GM06990 (cell line): ENCODE data around the gene ECD.

Experiments used
- DNase-seq: peaks from one replicate; pipeline ENCODE4 v3.0.0-alpha.2; 2011; ENCODE audit not compliant: insufficient read length; ENCODE audit errors: extremely low read depth
- H3K27me3 ChIP-seq: replicated peaks from 2 replicates; pipeline ENCODE4 v1.6.0; 2011; ENCODE audit warnings: low read length; ENCODE audit not compliant: control insufficient read depth, insufficient read depth
- H3K36me3 ChIP-seq: 2 replicates; pipeline ENCODE4 v1.5.1; 2011; ENCODE audit warnings: low read length; ENCODE audit not compliant: control insufficient read depth, insufficient read depth
- H3K4me3 ChIP-seq: replicated peaks from 2 replicates; pipeline ENCODE4 v1.5.1; 2011; ENCODE audit warnings: low read depth, mild to moderate bottlenecking, control low read depth, low read length
- TF ChIP-seq, protein P1 (sequence below): IDR thresholded peaks from 2 replicates; pipeline ENCODE4 v1.5.1; 2011; ENCODE audit warnings: low read length, control low read depth, mild to moderate bottlenecking, inconsistent platforms; ENCODE audit not compliant: insufficient read depth, poor library complexity, severe bottlenecking

Gene ECD

DNA sequence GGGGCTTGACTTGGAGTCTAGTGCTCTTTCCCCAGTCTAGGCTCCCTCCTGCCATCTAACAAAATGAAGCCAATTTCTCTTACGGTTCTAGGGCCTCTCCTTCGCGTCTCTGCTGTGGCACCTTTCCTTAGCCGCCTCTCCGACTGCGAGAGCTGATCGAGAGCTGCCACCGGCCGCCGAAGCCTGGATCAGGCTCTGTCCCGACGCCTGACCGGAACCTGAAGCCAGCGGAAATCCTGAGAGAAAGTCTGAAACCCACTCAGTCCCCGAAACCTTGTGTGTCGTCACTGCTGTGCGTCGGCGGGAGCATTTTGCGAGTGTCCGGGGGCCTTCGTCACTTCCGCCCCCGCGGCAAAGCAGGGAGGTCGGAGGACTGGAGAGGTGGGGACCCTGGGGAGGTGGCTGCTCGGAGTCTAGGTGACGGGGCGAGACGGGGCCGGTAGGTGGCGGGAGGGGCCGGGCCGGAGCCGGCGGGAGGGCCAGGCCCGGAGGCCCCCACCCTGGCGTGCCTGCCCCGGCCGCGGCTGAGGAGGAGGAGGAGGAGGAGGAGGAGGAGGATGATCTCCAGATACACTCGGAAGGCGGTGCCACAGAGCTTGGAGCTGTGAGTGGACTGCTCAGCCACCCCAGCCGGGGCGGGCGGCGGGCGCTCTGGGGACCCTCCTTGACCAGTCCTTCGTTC lies at the start of gene ECD, which contains the start of gene FAM149B1:
Gene ECD (minus strand): TSS at position 226 of the 682 bp plus-strand sequence. CDS start 4,071 bp downstream, outside the sequence.
Gene FAM149B1 (plus strand): TSS at position 337 of the 682 bp plus-strand sequence. CDS start 221 bp downstream, at position 558.
- H3K27me3 ChIP-seq = no peaks in the 10 kb centered on the region
- peak; percentile 90 for DNase-seq
- TF ChIP-seq, protein P1, sequence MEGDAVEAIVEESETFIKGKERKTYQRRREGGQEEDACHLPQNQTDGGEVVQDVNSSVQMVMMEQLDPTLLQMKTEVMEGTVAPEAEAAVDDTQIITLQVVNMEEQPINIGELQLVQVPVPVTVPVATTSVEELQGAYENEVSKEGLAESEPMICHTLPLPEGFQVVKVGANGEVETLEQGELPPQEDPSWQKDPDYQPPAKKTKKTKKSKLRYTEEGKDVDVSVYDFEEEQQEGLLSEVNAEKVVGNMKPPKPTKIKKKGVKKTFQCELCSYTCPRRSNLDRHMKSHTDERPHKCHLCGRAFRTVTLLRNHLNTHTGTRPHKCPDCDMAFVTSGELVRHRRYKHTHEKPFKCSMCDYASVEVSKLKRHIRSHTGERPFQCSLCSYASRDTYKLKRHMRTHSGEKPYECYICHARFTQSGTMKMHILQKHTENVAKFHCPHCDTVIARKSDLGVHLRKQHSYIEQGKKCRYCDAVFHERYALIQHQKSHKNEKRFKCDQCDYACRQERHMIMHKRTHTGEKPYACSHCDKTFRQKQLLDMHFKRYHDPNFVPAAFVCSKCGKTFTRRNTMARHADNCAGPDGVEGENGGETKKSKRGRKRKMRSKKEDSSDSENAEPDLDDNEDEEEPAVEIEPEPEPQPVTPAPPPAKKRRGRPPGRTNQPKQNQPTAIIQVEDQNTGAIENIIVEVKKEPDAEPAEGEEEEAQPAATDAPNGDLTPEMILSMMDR = peak; percentile 17

DNA sequence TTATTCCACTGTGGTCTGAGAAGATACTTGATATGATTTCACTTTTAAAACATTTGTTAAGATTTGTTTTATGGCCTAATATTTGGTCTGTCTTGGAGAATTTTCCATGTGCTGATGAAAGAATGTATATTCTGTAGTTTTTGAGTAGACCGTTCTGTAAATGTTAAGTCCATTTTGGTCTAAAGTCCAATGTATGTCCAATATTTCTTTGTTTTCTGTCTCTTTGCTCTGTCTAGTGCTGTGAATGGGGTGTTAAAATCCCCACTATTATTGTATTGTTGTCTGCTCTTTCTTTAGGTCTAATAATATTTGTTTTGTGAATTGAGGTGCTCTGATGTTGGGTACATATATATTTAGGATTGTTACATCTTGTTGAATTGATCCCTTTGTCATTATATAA lies 47.9 kb upstream of the ECD start:
- peaks cover 2% of the 10 kb centered on the region for H3K36me3 ChIP-seq
- TF ChIP-seq, protein P1 = no peak
- no peak overlapping the region for H3K4me3 ChIP-seq
- DNase-seq = no peak
- no peaks in the 10 kb centered on the region for H3K27me3 ChIP-seq

More for the DNA sequence above, at the start of gene ECD, which contains the start of gene FAM149B1:
- H3K36me3 ChIP-seq = peaks cover under 1% of the 10 kb centered on the region; the same call in 1 of the 2 replicates
- peak within 1 kb of the TSS; percentile 96 for H3K4me3 ChIP-seq

DNA sequence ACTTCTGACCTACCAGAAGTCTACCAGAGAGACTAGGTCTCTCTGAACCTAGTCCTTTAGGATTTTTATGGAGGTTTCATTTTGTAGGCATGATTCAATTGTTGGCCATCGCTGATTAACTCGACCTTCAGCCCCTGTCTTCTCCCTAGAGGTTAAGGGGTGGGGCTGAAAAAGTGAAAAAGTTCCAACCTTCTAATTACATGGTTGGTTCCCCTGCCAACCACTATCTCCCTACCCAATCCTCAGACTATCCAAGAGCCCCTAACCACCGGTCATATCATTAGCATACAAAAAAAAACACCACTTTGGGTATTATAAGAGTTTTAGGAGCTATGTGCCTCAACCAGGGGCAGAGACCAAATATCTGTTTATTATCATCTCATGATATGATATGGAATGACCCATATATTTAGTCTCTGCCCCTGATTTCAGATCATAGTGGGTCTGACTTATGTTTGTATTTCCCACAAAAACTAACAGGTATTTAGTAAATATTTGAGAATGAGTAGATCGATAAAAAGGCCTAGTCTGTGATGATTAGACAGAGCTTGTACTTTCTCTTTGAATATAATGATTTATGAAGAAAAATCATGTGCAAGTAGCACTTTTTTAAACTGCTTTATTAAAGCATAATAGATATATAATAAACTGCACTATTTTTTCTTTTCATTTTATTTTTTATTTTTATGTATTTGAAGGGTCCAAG lies 43.5 kb upstream of the ECD start:
- DNase-seq = no peak
- H3K36me3 ChIP-seq = no peaks in the 10 kb centered on the region; the same call in 1 of the 2 replicates
- H3K27me3 ChIP-seq = no peaks in the 10 kb centered on the region
- no peak overlapping the region for H3K4me3 ChIP-seq
- TF ChIP-seq, protein P1 = no peak

DNA sequence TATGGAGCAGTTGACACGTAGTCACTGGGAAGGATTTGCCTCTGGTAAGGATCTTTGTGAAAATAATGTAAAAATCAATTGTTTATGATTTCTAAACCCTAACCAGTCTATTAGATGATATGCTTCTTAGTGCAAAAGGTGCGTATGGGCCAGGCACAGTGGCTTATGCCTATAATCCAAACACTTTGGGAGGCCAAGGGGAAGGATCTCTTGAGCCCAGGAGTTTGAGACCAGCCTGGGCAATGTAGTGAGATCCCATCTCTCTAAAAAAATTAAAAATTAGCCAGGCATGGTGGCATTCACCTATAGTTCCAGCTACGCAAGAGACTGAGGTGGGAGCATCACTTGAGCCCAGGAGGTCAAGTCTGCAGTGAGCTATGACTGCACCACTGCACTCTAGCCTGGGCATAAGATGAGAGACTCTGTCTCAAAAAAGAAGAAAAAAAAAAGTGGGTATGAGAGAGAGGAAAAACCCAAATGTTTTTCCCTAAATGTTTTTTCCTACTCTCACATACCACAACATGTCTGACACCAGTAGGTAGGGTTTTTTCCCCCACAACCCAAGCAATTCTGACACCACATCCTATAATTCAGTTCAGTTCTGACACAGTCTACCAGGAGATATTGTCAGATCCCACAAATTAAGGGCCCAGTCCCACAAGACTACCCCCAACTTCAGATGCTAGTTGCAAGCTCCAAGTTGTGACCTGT lies 42.7 kb upstream of the ECD start:
- TF ChIP-seq, protein P1 = no peak
- no peak for DNase-seq
- Histone ChIP-seq H3K36me3 (no peaks in the 10 kb centered on the region; the same call in 1 of the 2 replicates), H3K4me3 (no peak overlapping the region), H3K27me3 (no peaks in the 10 kb centered on the region)

DNA sequence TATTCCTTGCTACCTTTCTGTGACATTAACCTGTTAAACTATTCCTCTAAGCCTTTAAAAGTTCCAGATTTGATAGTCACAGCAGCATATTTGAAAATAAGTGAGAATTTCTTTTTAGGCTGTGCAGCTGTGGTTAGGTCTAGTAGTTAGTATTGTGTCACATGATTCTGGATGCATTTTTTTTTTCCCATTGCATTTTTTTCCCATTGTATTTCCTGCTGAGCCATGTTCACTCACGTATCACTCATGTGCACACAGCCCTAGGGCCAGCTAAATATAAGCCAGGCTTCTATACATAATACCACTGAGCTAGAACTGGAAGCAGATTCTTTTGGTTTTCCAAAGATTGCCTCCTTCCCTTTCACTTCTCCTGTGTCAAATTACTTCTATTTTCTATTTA lies 41.9 kb upstream of the ECD start:
- Histone ChIP-seq H3K27me3 (no peaks in the 10 kb centered on the region), H3K36me3 (no peaks in the 10 kb centered on the region; the same call in 1 of the 2 replicates), H3K4me3 (no peak overlapping the region)
- DNase-seq = no peak
- TF ChIP-seq, protein P1 = no peak
